DND-41 (cell line): ENCODE data around the gene CCS.
"Not testable (repeated sequence)": the region's sequence is repeated elsewhere in the genome, so short reads cannot be mapped to it uniquely, and the experiment has no call there.

Source experiments
- ATAC-seq: fragments of 200-7000 bp; cut with Tn5 transposase; 3 replicates; pipeline ENCODE4 v1.9.1; 2021; ENCODE audit warnings: low read depth; ENCODE audit not compliant: insufficient read depth
- DNase-seq: peaks from one replicate; pipeline ENCODE4 v3.0.0-alpha.2; 2020
- H2AFZ ChIP-seq: 2 replicates; pipeline ENCODE4 v1.6.0; 2012; ENCODE audit warnings: low read depth, low read length
- H3K27ac ChIP-seq: 2 replicates; pipeline ENCODE4 v1.5.1; 2012; ENCODE audit warnings: low read length, inconsistent platforms
- H3K27me3 ChIP-seq: fragments of 200-600 bp; sonication (generic); 2 replicates; pipeline ENCODE4 v1.6.0; 2012; ENCODE audit warnings: low read length, mild to moderate bottlenecking, inconsistent platforms; ENCODE audit not compliant: insufficient read depth, poor library complexity
- H3K36me3 ChIP-seq: 2 replicates; pipeline ENCODE4 v1.5.1; 2012; ENCODE audit warnings: low read length, inconsistent platforms; ENCODE audit not compliant: insufficient read depth
- H3K4me1 ChIP-seq: 2 replicates; pipeline ENCODE4 v1.5.1; 2012; ENCODE audit warnings: mild to moderate bottlenecking, low read length; ENCODE audit not compliant: insufficient read depth
- H3K4me2 ChIP-seq: 2 replicates; pipeline ENCODE4 v1.6.0; 2012; ENCODE audit warnings: mild to moderate bottlenecking, moderate library complexity, low read length, inconsistent platforms; ENCODE audit not compliant: insufficient read depth
- H3K4me3 ChIP-seq, 2 experiments: fragments of 200-600 bp in 1 of 2; shearing (Covaris generic) in 1 of 2; 2 replicates each; pipeline ENCODE4 v1.5.1; 2012 to 2016; ENCODE audit warnings: inconsistent platforms in 2 of 2, low read length in 2 of 2, mild to moderate bottlenecking in 2 of 2, low read depth in 1 of 2, moderate library complexity in 1 of 2
- H3K79me2 ChIP-seq: 2 replicates; pipeline ENCODE4 v1.6.0; 2012; ENCODE audit warnings: low read length, inconsistent platforms; ENCODE audit not compliant: insufficient read depth
- H3K9ac ChIP-seq: 2 replicates; pipeline ENCODE4 v1.6.0; 2012; ENCODE audit warnings: low read depth, mild to moderate bottlenecking, inconsistent platforms, low read length, moderate library complexity
- H3K9me3 ChIP-seq: 2 replicates; pipeline ENCODE4 v1.5.1; 2012; ENCODE audit warnings: low read length, moderate library complexity, mild to moderate bottlenecking, inconsistent platforms; ENCODE audit not compliant: insufficient read depth, severe bottlenecking
- H4K20me1 ChIP-seq: 2 replicates; pipeline ENCODE4 v1.6.0; 2012; ENCODE audit warnings: low read length; ENCODE audit not compliant: insufficient read depth
- EZH2 ChIP-seq: IDR thresholded peaks from 3 replicates; pipeline ENCODE4 v1.6.1; 2012; ENCODE audit warnings: borderline replicate concordance, low read depth, mild to moderate bottlenecking, moderate library complexity, low read length, inconsistent platforms; ENCODE audit not compliant: severe bottlenecking
- TF ChIP-seq, protein P1 (sequence below): IDR thresholded peaks from 2 replicates; pipeline ENCODE4 v1.5.1; 2012; ENCODE audit warnings: borderline replicate concordance, low read length, moderate library complexity, mild to moderate bottlenecking; ENCODE audit not compliant: poor library complexity, severe bottlenecking; ENCODE audit errors: extremely low read depth

Gene CCS

GRCh38 chr11:66586136-66586535, 6.8 kb upstream of the CCS start:
- DNase-seq: no peak
- Histone ChIP-seq H3K36me3 (no peaks in the 10 kb centered on the region), H3K9me3 (peaks cover 5% of the 10 kb centered on the region), H2AFZ (no peak overlapping the region), H4K20me1 (no peaks in the 10 kb centered on the region), H3K27me3 (no peaks in the 10 kb centered on the region), H3K4me3 (no peak overlapping the region), H3K27ac (no peak overlapping the region), H3K4me2 (no peak overlapping the region), H3K4me1 (no peaks in the 10 kb centered on the region), H3K9ac (no peak overlapping the region), H3K79me2 (no peaks in the 10 kb centered on the region)
- TF ChIP-seq, protein P1, sequence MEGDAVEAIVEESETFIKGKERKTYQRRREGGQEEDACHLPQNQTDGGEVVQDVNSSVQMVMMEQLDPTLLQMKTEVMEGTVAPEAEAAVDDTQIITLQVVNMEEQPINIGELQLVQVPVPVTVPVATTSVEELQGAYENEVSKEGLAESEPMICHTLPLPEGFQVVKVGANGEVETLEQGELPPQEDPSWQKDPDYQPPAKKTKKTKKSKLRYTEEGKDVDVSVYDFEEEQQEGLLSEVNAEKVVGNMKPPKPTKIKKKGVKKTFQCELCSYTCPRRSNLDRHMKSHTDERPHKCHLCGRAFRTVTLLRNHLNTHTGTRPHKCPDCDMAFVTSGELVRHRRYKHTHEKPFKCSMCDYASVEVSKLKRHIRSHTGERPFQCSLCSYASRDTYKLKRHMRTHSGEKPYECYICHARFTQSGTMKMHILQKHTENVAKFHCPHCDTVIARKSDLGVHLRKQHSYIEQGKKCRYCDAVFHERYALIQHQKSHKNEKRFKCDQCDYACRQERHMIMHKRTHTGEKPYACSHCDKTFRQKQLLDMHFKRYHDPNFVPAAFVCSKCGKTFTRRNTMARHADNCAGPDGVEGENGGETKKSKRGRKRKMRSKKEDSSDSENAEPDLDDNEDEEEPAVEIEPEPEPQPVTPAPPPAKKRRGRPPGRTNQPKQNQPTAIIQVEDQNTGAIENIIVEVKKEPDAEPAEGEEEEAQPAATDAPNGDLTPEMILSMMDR: no peak
- no peak for TF ChIP-seq EZH2
- ATAC-seq: no peak

- ATAC-seq, H3K4me2 ChIP-seq, H3K27ac ChIP-seq, H3K9ac ChIP-seq, DNase-seq, H2AFZ ChIP-seq, H3K4me3 ChIP-seq, H4K20me1 ChIP-seq, H3K79me2 ChIP-seq, H3K27me3 ChIP-seq, H3K36me3 ChIP-seq, H3K9me3 ChIP-seq: not testable (repeated sequence)
- peaks cover 20% of the 10 kb centered on the region for H3K4me1 ChIP-seq
Observed at GRCh38 chr11:66589315-66589714, 3.7 kb upstream of the CCS start.

- TF ChIP-seq, protein P1: no peak
- no peak for TF ChIP-seq EZH2
- Histone ChIP-seq H3K9me3 (no peaks in the 10 kb centered on the region), H3K4me3 (no peak overlapping the region), H3K79me2 (peaks cover 9% of the 10 kb centered on the region), H3K27me3 (no peaks in the 10 kb centered on the region), H3K36me3 (no peaks in the 10 kb centered on the region; the same call in 1 of the 2 replicates), H3K27ac (no peak overlapping the region), H3K4me2 (no peak overlapping the region), H3K9ac (no peak overlapping the region), H3K4me1 (peaks cover 26% of the 10 kb centered on the region), H4K20me1 (no peaks in the 10 kb centered on the region), H2AFZ (no peak overlapping the region)
- ATAC-seq (no peak), DNase-seq (no peak)
Observed at GRCh38 chr11:66589996-66590675, 2.8 kb upstream of the CCS start.

DNA sequence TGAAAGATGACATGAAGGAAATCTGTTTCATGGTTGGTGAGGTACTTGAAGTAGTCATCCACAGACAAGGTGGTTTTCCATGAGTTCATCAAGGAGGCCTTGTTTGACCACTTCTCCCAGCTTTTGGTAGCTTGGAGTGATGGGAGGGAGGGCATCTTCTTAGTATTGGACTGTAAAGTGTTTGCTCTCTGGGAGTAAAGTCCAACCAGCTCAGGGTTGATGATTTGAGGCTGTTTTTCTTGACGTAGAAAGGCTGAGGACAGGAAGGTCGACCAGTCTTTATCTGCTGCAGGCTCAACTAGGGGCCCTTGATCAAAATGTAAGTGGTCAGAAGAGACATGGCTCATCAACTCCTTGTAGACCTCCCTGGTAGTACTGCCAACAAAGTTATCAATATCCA, 1.8 kb upstream of the CCS start:
- ATAC-seq (no peak), DNase-seq (no peak)
- Histone ChIP-seq H3K4me3 (no peak overlapping the region), H3K36me3 (no peaks in the 10 kb centered on the region; the same call in 1 of the 2 replicates), H2AFZ (no peak overlapping the region), H3K79me2 (peaks cover 9% of the 10 kb centered on the region), H3K27ac (no peak overlapping the region), H3K4me2 (no peak overlapping the region), H4K20me1 (no peaks in the 10 kb centered on the region), H3K9ac (no peak overlapping the region), H3K27me3 (no peaks in the 10 kb centered on the region), H3K9me3 (no peaks in the 10 kb centered on the region), H3K4me1 (peaks cover 26% of the 10 kb centered on the region)
- TF ChIP-seq EZH2: no peak
- TF ChIP-seq, protein P1: no peak
